ENCODE data around the gene ZNF280C.

The ZNF280C gene

GRCh38 chrX:130179170-130179569 lies 89.5 kb downstream of the ZNF280C start:
- no peak for DNase-seq (ENCODE audit: extremely low read depth in 1 of 2, low read depth in 1 of 2)

- DNase-seq (ENCODE audit: extremely low read depth in 1 of 2, low read depth in 1 of 2): no peak
Observed at GRCh38 chrX:130176942-130177341, 91.8 kb downstream of the ZNF280C start.

GRCh38 chrX:130176354-130176776 lies 92.3 kb downstream of the ZNF280C start:
- DNase-seq (ENCODE audit: extremely low read depth in 1 of 2, low read depth in 1 of 2): no peak

- no peak for DNase-seq (ENCODE audit: extremely low read depth in 1 of 2, low read depth in 1 of 2)
Observed at GRCh38 chrX:130174937-130175336, 93.8 kb downstream of the ZNF280C start.

GRCh38 chrX:130174045-130174704 lies 94.5 kb downstream of the ZNF280C start:
- DNase-seq (ENCODE audit: extremely low read depth in 1 of 2, low read depth in 1 of 2): no peak

GRCh38 chrX:130173190-130173895 lies 95.4 kb downstream of the ZNF280C start:
- DNase-seq (ENCODE audit: extremely low read depth in 1 of 2, low read depth in 1 of 2): no peak

- no peak for DNase-seq (ENCODE audit: extremely low read depth in 1 of 2, low read depth in 1 of 2)
Observed at GRCh38 chrX:130172127-130172845, 96.4 kb downstream of the ZNF280C start.

GRCh38 chrX:130171446-130172126 lies 97.1 kb downstream of the ZNF280C start, which contains the start of gene RAB33A:
Gene RAB33A (plus strand): TSS chrX:130171962. CDS start chrX:130172063, 101 bp downstream.
- peak in 1 of 2 donors; percentile 19 for DNase-seq (ENCODE audit: extremely low read depth in 1 of 2, low read depth in 1 of 2)

- peak; percentile 33 to 34 for DNase-seq (ENCODE audit: extremely low read depth in 1 of 2, low read depth in 1 of 2)
Observed at GRCh38 chrX:130170752-130171445, 97.8 kb downstream of the ZNF280C start.

- DNase-seq (ENCODE audit: extremely low read depth in 1 of 2, low read depth in 1 of 2): no peak
Observed at GRCh38 chrX:130167040-130167439, 101.7 kb downstream of the ZNF280C start.

GRCh38 chrX:130166503-130166777 lies 102.3 kb downstream of the ZNF280C start:
- DNase-seq (ENCODE audit: extremely low read depth in 1 of 2, low read depth in 1 of 2): no peak

GRCh38 chrX:130165703-130166502 lies 102.8 kb downstream of the ZNF280C start, which contains the start of gene AIFM1:
Gene AIFM1 (minus strand): TSS chrX:130165841. CDS start chrX:130165656, 185 bp downstream.
- peak; percentile 74 to 76 for DNase-seq (ENCODE audit: extremely low read depth in 1 of 2, low read depth in 1 of 2)

GRCh38 chrX:130165181-130165702 lies 103.5 kb downstream of the ZNF280C start:
- DNase-seq (ENCODE audit: extremely low read depth in 1 of 2, low read depth in 1 of 2): no peak

GRCh38 chrX:130163398-130163797 lies 105.3 kb downstream of the ZNF280C start:
- DNase-seq (ENCODE audit: extremely low read depth in 1 of 2, low read depth in 1 of 2): no peak

GRCh38 chrX:130162094-130162735 lies 106.5 kb downstream of the ZNF280C start:
- DNase-seq (ENCODE audit: extremely low read depth in 1 of 2, low read depth in 1 of 2): no peak

GRCh38 chrX:130159776-130160175 lies 108.9 kb downstream of the ZNF280C start:
- no peak for DNase-seq (ENCODE audit: extremely low read depth in 1 of 2, low read depth in 1 of 2)

GRCh38 chrX:130158311-130158710 lies 110.4 kb downstream of the ZNF280C start:
- no peak for DNase-seq (ENCODE audit: extremely low read depth in 1 of 2, low read depth in 1 of 2)

- DNase-seq (ENCODE audit: extremely low read depth in 1 of 2, low read depth in 1 of 2): no peak
Observed at GRCh38 chrX:130155564-130155963, 113.1 kb downstream of the ZNF280C start.
